A204.1 (cell line): ENCODE measurements around the gene PIGX.
A peak's percentile ranks its signal among the peaks of the same experiment; 100 is the strongest.

Experiments
- FAIRE-seq: peaks from 2 replicates; lab custom pipeline; 2012; peaks lifted over from hg19 to GRCh38; lab: Jason Lieb, UNC

PIGX gene

GRCh38 chr3:196711838-196712513 is at the start of gene PIGX, which contains the start of gene CEP19:
PIGX (plus strand) TSS chr3:196712377.
CEP19 (minus strand) TSS chr3:196712250; CDS start chr3:196708657, 3,593 bp downstream.
- FAIRE-seq = no peak

DNA sequence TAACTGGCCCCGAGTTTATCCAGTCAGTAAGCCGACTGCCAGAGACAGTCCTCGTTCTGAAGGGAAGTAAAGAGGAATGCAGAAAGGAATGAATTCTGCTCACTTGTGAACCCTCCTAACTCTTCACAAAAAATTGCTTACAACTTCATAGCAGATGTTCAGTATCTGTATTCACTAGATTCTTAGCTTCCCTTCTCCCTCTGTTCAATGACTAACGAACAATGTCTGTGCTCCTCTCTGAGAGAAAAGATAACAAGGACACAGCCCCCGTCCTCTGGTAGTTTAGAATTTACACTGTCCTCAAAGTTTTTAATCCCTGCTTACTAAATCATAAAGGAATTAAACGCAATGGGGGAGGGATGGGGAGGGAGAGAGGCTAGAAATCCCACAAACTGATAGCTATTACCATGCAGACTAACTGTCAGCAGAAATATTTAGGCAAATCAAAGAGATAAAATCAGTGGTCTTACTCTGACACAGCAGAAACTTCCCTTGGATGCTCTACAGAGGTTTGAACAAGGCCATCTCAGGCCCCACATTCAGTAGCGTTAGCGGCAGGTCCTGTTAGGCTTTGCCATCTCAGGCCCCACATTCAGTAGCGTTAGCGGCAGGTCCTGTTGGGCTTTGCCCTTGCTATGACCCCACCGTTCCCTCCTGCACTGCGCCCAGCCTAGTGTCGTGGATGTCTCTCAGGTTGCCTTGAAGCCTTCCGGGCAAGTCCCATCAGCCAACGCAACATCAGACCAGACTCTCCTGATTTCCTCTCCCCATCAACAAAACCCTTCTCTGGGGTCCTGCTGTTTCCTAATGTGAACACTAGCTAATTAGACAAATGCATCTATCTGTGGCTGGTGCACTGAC is 49.2 kb upstream of the PIGX start:
- FAIRE-seq = no peak

- FAIRE-seq = no peak
Measured at GRCh38 chr3:196666001-196666867, 45.9 kb upstream of the PIGX start.

- no peak for FAIRE-seq
Measured at GRCh38 chr3:196667056-196667825, 44.9 kb upstream of the PIGX start.

DNA sequence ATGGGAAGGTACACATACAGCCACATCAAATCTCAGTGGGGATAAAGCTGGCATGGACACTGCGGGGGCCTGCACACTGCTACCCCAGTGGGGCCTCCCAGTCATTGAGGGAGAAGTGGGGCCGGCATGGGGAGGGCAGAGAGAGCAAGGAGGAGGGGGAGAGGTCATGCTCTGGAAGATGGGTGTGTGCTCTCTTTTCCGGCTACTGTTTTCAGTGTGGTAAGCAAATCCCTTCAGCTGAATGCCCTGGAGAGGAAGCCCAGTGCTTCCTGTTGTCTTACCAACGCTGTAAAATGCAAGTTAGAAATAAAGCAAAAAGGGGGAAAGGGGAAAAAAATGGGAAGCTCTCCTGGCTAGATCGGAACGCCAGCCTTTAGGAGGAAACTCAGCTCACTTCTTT is 41.8 kb upstream of the PIGX start:
- FAIRE-seq = no peak

DNA sequence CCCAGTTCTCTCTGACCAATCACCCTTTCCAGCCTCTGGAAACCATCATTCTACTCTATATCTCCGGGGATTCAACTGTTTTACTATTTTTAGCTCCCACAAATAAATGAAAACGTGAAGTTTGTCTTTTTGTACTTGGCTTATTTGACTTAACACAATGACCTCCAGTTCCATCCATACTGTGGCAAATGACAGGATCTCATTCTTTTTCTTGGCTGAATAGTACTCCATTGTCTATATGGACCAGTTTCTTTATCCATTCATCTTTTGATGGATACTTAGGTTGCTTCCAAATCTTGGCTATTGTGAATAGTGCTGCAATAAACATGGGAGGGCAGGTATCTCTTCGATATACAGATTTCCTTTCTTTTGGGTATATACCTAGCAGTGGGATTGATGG is 38.5 kb upstream of the PIGX start:
- no peak for FAIRE-seq

- no peak for FAIRE-seq
Measured at GRCh38 chr3:196677353-196677752, 34.8 kb upstream of the PIGX start.

GRCh38 chr3:196677931-196678330 is 34.2 kb upstream of the PIGX start:
- no peak for FAIRE-seq

- peak; percentile 82 for FAIRE-seq
Measured at GRCh38 chr3:196684548-196685407, 27.4 kb upstream of the PIGX start.

- FAIRE-seq = no peak
Measured at GRCh38 chr3:196686436-196686835, 25.7 kb upstream of the PIGX start.

DNA sequence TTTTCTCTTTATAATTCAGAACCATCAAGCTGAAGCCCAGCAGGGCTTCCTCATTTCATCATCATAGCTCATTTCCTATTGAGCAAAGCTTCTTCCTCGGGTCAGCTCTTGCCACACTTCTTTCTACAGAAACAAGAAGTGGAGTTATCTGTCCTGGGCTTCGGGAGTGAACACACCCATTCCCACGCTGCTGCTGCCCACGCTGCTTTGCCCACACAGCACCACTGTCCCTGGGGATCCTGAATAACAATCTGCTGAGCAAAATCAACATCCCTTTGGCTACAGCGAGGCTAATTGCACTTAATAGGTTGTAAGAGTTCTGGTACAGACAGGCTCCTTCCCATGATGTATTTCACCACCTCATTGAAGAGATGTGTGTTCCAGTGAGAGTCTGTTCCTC is 23.8 kb upstream of the PIGX start:
- FAIRE-seq = no peak

DNA sequence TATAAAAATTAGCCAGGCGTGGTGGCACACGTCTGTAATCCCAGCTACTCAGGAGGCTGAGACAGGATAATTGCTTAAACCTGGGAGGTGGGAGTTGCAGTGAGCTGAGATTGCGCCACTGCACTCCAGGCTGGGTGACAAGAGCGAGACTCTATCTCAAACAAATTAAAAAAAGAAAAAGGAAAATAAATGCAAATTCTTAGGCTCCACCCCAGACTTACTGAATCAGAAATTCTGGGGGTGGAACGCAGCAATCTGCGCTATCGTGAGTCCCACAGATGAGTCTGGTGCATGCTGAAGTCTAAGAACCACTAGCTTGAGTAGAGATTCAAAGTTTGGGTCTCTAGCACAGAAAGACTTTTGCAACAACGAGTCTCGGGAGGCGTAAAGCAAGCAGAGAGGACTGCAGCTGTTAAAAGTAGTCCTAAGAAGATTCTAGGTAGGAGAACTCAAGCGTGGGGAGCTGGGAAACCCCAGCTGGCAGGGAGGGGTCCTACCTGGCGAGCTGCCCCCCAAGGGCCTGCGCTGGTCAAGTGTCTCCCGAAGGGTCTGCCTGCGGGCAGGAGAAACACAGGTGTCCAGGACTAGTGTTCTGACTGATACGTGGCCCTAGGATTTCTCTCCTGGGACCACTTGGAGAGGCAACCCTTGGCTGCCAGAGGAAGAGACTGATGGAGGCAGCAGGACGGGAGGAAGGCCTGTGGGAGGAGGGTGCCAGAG is 22.1 kb upstream of the PIGX start:
- FAIRE-seq = no peak

- no peak for FAIRE-seq
Measured at GRCh38 chr3:196691386-196691785, 20.8 kb upstream of the PIGX start.

DNA sequence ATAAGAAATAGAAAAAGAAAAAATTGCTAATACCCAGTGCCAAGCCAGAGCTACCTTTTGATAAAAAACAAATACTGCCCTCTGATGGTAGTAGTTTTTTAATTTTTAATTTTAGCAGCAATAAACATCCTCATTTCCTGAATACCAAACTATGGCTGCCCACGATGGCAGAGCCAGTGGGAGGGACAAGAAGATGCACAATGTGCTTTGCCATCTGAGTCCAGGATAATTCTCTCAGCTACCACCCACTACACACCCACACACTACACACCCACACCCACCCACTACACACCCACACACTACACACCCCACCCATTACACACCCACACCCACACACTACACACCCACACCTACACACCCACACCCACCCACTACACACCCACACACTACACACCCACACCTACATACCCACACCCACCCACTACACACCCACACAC is 18.0 kb upstream of the PIGX start:
- FAIRE-seq = peak; percentile 92

GRCh38 chr3:196694941-196695848 is 17.0 kb upstream of the PIGX start:
- FAIRE-seq = no peak

GRCh38 chr3:196695849-196696226 is 16.3 kb upstream of the PIGX start:
- FAIRE-seq = no peak

- FAIRE-seq = no peak
Measured at GRCh38 chr3:196697270-196697669, 14.9 kb upstream of the PIGX start.

GRCh38 chr3:196699749-196700148 is 12.4 kb upstream of the PIGX start:
- FAIRE-seq = no peak

GRCh38 chr3:196700801-196701200 is 11.4 kb upstream of the PIGX start:
- no peak for FAIRE-seq
